HEK293T (cell line): Measurements from ENCODE around the gene C9.

Experiments used
- ELF4 ChIP-seq: fragments of 450-650 bp; IDR thresholded peaks from 2 replicates; pipeline ENCODE4 v1.6.1; 2017; ENCODE audit warnings: antibody characterized with exemption
- FOXA1 ChIP-seq: fragments of 450-650 bp; IDR thresholded peaks from 2 replicates; pipeline ENCODE4 v1.6.1; 2016; ENCODE audit warnings: mild to moderate bottlenecking
- FOXM1 ChIP-seq: fragments of 450-650 bp; IDR thresholded peaks from 2 replicates; pipeline ENCODE4 v1.6.1; 2017; ENCODE audit warnings: mild to moderate bottlenecking, borderline replicate concordance

GRCh38 chr5:39301406-39301805 is 62.9 kb downstream of the C9 start:
- TF ChIP-seq ELF4, result no peak
- no peak for TF ChIP-seq FOXA1
- no peak for TF ChIP-seq FOXM1
